ENCODE results near the gene ANTXR1. TPM values are rescaled to one million over a fixed set of nuclear protein-coding genes. Genes with fewer than 3 reads are reported as not detected.

ANTXR1 gene
- total RNA-seq, 1 experiment from 2014 or later, result 48.3 TPM

DNA sequence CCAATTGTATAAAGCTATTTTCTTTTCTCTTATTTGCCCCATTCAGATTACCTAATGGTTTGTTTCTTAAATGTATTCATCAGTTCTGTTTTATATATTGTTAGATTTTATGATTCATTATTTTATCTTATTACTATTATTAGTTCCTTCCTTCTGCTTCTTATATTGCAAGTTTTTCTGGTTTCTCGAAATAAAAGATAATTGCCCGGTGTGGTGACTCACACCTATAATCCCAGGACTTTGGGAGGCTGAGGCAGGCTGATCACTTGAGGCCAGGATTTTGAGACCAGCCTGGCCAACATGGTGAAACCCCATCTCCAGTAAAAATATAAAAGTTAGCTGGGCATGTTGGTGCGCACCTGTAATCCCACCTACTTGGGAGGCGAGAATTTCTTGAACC lies 37.8 kb downstream of the ANTXR1 start:
- DNase-seq, result no peak
- CTCF ChIA-PET, result no interaction called here

DNA sequence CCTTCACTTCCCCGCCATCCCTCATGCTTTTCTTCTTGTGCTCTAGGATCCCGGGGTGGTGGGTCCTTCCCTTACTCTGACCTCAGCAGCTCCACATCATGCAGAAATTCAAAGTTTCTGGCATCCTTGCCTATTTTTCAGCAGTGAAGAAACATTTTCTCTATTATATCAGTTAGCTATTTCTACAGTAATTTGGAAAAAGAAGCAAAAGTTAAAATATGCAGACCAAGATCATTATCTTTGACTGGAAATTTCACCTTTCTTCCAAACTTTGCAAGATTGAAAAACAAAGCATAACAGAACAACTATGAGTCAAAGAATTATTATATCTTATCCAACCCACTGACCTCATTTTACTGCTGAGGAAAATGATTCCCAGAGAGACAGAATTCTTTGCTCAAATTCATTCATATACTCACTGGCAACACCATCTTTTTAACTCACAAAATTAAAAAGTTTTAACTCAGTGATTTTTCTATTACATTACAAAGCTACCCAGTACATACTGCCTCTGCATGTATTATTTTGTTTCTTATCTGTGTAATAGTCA lies 40.5 kb downstream of the ANTXR1 start:
- BruUV-seq (replicated peaks), result no TSS peak
- H2AFZ ChIP-seq, result no peak overlapping the region
- H3K27ac ChIP-seq, result no peak overlapping the region
- TF ChIP-seq EZH2 (IDR thresholded peaks at IDR 0.05; ENCODE audit: low read depth), result no peak
- TF ChIP-seq, protein P1, sequence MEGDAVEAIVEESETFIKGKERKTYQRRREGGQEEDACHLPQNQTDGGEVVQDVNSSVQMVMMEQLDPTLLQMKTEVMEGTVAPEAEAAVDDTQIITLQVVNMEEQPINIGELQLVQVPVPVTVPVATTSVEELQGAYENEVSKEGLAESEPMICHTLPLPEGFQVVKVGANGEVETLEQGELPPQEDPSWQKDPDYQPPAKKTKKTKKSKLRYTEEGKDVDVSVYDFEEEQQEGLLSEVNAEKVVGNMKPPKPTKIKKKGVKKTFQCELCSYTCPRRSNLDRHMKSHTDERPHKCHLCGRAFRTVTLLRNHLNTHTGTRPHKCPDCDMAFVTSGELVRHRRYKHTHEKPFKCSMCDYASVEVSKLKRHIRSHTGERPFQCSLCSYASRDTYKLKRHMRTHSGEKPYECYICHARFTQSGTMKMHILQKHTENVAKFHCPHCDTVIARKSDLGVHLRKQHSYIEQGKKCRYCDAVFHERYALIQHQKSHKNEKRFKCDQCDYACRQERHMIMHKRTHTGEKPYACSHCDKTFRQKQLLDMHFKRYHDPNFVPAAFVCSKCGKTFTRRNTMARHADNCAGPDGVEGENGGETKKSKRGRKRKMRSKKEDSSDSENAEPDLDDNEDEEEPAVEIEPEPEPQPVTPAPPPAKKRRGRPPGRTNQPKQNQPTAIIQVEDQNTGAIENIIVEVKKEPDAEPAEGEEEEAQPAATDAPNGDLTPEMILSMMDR (conservative IDR thresholded peaks at IDR 0.05), result no peak
- ChIA-PET CTCF (interaction anchor here (0.6 kb wide), 1 partner anchor 109 kb away, joined by 3 read pairs; no protein-coding TSS in a partner anchor), POLR2A (ENCODE audit: unreplicated experiment) (no interaction called here)
- H3F3A ChIP-seq (ENCODE audit: insufficient read depth, low read depth), result 0 out of 2 replicates have a peak, but pooled peaks cover 3% of the 10 kb centered on the region
- no peaks in the 10 kb centered on the region; the same call in 1 of the 2 replicates for H3K4me1 ChIP-seq (replicated peaks; ENCODE audit: insufficient read depth)
- no peaks in the 10 kb centered on the region for H3K27me3 ChIP-seq (ENCODE audit: insufficient read depth, low read depth)
- no peaks in the 10 kb centered on the region for H4K20me1 ChIP-seq (ENCODE audit: insufficient read depth)
- no peak overlapping the region for H3K4me2 ChIP-seq
- H3K9me2 ChIP-seq (ENCODE audit: insufficient read depth), result no peaks in the 10 kb centered on the region; the same call in 1 of the 2 replicates
- H3K9me3 ChIP-seq (ENCODE audit: insufficient read depth, low read depth), result no peaks in the 10 kb centered on the region
- intact Hi-C loops (cut with micrococcal nuclease; ENCODE audit: unreplicated experiment), result no loop called here
- no peak for DNase-seq
- H3K79me2 ChIP-seq (ENCODE audit: low read depth), result no peaks in the 10 kb centered on the region
- H3K4me3 ChIP-seq, result no peak overlapping the region
- H3K36me3 ChIP-seq (ENCODE audit: low read depth), result no peaks in the 10 kb centered on the region

More for the DNA sequence above, 37.8 kb downstream of the ANTXR1 start:
- POLR2A ChIA-PET (ENCODE audit: unreplicated experiment), result interaction anchor here (0.7 to 0.9 kb wide), 3 partner anchors 23 to 348 kb away, joined by 3 to 5 read pairs (median 4); no protein-coding TSS in a partner anchor
- H4K20me1 ChIP-seq (ENCODE audit: insufficient read depth), result no peaks in the 10 kb centered on the region
- H3K36me3 ChIP-seq (ENCODE audit: low read depth), result no peaks in the 10 kb centered on the region
- H3K27ac ChIP-seq, result no peak overlapping the region
- intact Hi-C loops (cut with micrococcal nuclease; ENCODE audit: unreplicated experiment), result no loop called here
- H3F3A ChIP-seq (ENCODE audit: insufficient read depth, low read depth), result peaks cover 3% of the 10 kb centered on the region; the same call in 1 of the 2 replicates
- BruUV-seq (replicated peaks), result no TSS peak
- H3K4me2 ChIP-seq, result no peak overlapping the region
- no peaks in the 10 kb centered on the region; the same call in 1 of the 2 replicates for H3K9me2 ChIP-seq (ENCODE audit: insufficient read depth)
- H3K27me3 ChIP-seq (ENCODE audit: insufficient read depth, low read depth), result no peaks in the 10 kb centered on the region
- no peak overlapping the region for H3K4me3 ChIP-seq
- no peaks in the 10 kb centered on the region for H3K9me3 ChIP-seq (ENCODE audit: insufficient read depth, low read depth)
- no peaks in the 10 kb centered on the region for H3K79me2 ChIP-seq (ENCODE audit: low read depth)
- peaks cover 12% of the 10 kb centered on the region for H3K4me1 ChIP-seq (replicated peaks; ENCODE audit: insufficient read depth)
- TF ChIP-seq EZH2 (IDR thresholded peaks at IDR 0.05; ENCODE audit: low read depth), result no peak
- TF ChIP-seq, protein P1 (conservative IDR thresholded peaks at IDR 0.05), result no peak
- no peak overlapping the region for H2AFZ ChIP-seq

DNA sequence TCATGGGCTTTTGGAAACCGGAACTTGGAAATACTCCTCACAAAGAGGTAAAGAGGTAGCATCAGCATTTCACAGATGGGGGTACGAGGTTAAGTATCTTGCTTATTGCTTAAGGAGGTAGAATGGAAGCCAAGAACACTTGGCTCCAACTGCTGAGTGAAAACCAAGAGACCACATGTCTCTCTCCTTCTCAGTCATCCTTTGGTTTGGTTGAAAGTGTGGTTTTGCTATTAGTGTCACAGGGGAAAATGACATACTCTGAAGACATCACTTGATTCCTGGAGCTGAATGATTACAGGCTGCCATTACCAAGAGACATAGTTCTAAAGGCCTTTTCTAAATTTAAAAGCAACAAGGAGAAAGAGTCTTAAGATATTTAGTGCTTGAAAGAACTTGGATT lies 41.5 kb downstream of the ANTXR1 start:
- POLR2A ChIA-PET (ENCODE audit: unreplicated experiment), result no interaction called here
- Histone ChIP-seq H3K4me1 (replicated peaks; ENCODE audit: insufficient read depth) (no peaks in the 10 kb centered on the region; the same call in 1 of the 2 replicates), H3K9me2 (ENCODE audit: insufficient read depth) (no peaks in the 10 kb centered on the region; the same call in 1 of the 2 replicates), H3F3A (ENCODE audit: insufficient read depth, low read depth) (0 out of 2 replicates have a peak, but pooled peaks cover 3% of the 10 kb centered on the region), H3K4me2 (no peak overlapping the region), H3K36me3 (ENCODE audit: low read depth) (no peaks in the 10 kb centered on the region), H3K9me3 (ENCODE audit: insufficient read depth, low read depth) (no peaks in the 10 kb centered on the region), H3K27me3 (ENCODE audit: insufficient read depth, low read depth) (no peaks in the 10 kb centered on the region), H2AFZ (no peak overlapping the region), H3K27ac (no peak overlapping the region), H3K4me3 (no peak overlapping the region), H3K79me2 (ENCODE audit: low read depth) (no peaks in the 10 kb centered on the region), H4K20me1 (ENCODE audit: insufficient read depth) (no peaks in the 10 kb centered on the region)
- intact Hi-C loops (cut with micrococcal nuclease; ENCODE audit: unreplicated experiment), result no loop called here
- TF ChIP-seq, protein P1 (conservative IDR thresholded peaks at IDR 0.05), result no peak
- TF ChIP-seq EZH2 (IDR thresholded peaks at IDR 0.05; ENCODE audit: low read depth), result no peak
- BruUV-seq (replicated peaks), result no TSS peak
- CTCF ChIA-PET, result no interaction called here
- DNase-seq, result no peak
